ENCODE measurements around the gene ZNF268.
"Not testable (repeated sequence)": the region's sequence is repeated elsewhere in the genome, so short reads cannot be mapped to it uniquely, and the experiment has no call there.

The ZNF268 gene

GRCh38 chr12:133233993-133234564 is 52.8 kb downstream of the ZNF268 start:
- Histone ChIP-seq H3K36me3 (ENCODE audit: control insufficient read depth, insufficient read depth, low read length) (no peaks in the 10 kb centered on the region), H3K4me1 (ENCODE audit: control insufficient read depth, insufficient read depth, low read length) (no peaks in the 10 kb centered on the region), H3K4me3 (ENCODE audit: low read length) (no peak overlapping the region)

GRCh38 chr12:133234971-133235370 is 53.7 kb downstream of the ZNF268 start:
- Histone ChIP-seq H3K4me3 (ENCODE audit: low read length) (no peak overlapping the region), H3K9ac (ENCODE audit: low read length) (no peak overlapping the region)

More at GRCh38 chr12:133233993-133234564, 52.8 kb downstream of the ZNF268 start:
- Histone ChIP-seq H3K9ac (ENCODE audit: low read length) (no peak overlapping the region), H3K27me3 (ENCODE audit: control insufficient read depth, insufficient read depth, low read length) (no peaks in the 10 kb centered on the region), H3K27ac (ENCODE audit: low read depth, low read length) (no peak overlapping the region)

GRCh38 chr12:133235401-133236112 is 54.3 kb downstream of the ZNF268 start, which contains the start of gene ANHX:
TSS of gene ANHX (minus strand) at chr12:133235877. CDS start at chr12:133234356, 1,521 bp downstream.
- Histone ChIP-seq H3K4me3 (ENCODE audit: low read length) (no peak within 1 kb of the TSS), H3K27ac (ENCODE audit: low read depth, low read length) (no peak within 1 kb of the TSS), H3K4me1 (ENCODE audit: control insufficient read depth, insufficient read depth, low read length) (no peaks in the 10 kb centered on the region), H3K9ac (ENCODE audit: low read length) (no peak within 1 kb of the TSS), H3K27me3 (ENCODE audit: control insufficient read depth, insufficient read depth, low read length) (no peaks in the 10 kb centered on the region), H3K36me3 (ENCODE audit: control insufficient read depth, insufficient read depth, low read length) (no peaks in the 10 kb centered on the region)

More at GRCh38 chr12:133234971-133235370, 53.7 kb downstream of the ZNF268 start:
- Histone ChIP-seq H3K27me3 (ENCODE audit: control insufficient read depth, insufficient read depth, low read length) (no peaks in the 10 kb centered on the region), H3K27ac (ENCODE audit: low read depth, low read length) (no peak overlapping the region), H3K4me1 (ENCODE audit: control insufficient read depth, insufficient read depth, low read length) (no peaks in the 10 kb centered on the region), H3K36me3 (ENCODE audit: control insufficient read depth, insufficient read depth, low read length) (no peaks in the 10 kb centered on the region)

GRCh38 chr12:133236144-133236543 is 54.8 kb downstream of the ZNF268 start:
- H3K4me1 ChIP-seq (ENCODE audit: control insufficient read depth, insufficient read depth, low read length): no peaks in the 10 kb centered on the region
- H3K27ac ChIP-seq (ENCODE audit: low read depth, low read length): no peak overlapping the region
- H3K4me3 ChIP-seq (ENCODE audit: low read length): no peak overlapping the region
- no peaks in the 10 kb centered on the region for H3K36me3 ChIP-seq (ENCODE audit: control insufficient read depth, insufficient read depth, low read length)
- no peak overlapping the region for H3K9ac ChIP-seq (ENCODE audit: low read length)
- H3K27me3 ChIP-seq (ENCODE audit: control insufficient read depth, insufficient read depth, low read length): no peaks in the 10 kb centered on the region

GRCh38 chr12:133236556-133236955 is 55.3 kb downstream of the ZNF268 start:
- Histone ChIP-seq H3K4me1 (ENCODE audit: control insufficient read depth, insufficient read depth, low read length) (no peaks in the 10 kb centered on the region), H3K27ac (ENCODE audit: low read depth, low read length) (no peak overlapping the region), H3K27me3 (ENCODE audit: control insufficient read depth, insufficient read depth, low read length) (no peaks in the 10 kb centered on the region), H3K9ac (ENCODE audit: low read length) (no peak overlapping the region), H3K4me3 (ENCODE audit: low read length) (no peak overlapping the region), H3K36me3 (ENCODE audit: control insufficient read depth, insufficient read depth, low read length) (no peaks in the 10 kb centered on the region)

GRCh38 chr12:133251732-133252131 is 70.4 kb downstream of the ZNF268 start:
- no peak overlapping the region for H3K9ac ChIP-seq (ENCODE audit: low read length)
- no peaks in the 10 kb centered on the region for H3K36me3 ChIP-seq (ENCODE audit: control insufficient read depth, insufficient read depth, low read length)

GRCh38 chr12:133255833-133256232 is 74.5 kb downstream of the ZNF268 start:
- H3K36me3 ChIP-seq (ENCODE audit: control insufficient read depth, insufficient read depth, low read length); H3K27ac ChIP-seq (ENCODE audit: low read depth, low read length); H3K4me3 ChIP-seq (ENCODE audit: low read length); H3K9ac ChIP-seq (ENCODE audit: low read length); H3K4me1 ChIP-seq (ENCODE audit: control insufficient read depth, insufficient read depth, low read length); H3K27me3 ChIP-seq (ENCODE audit: control insufficient read depth, insufficient read depth, low read length): not testable (repeated sequence)

More at GRCh38 chr12:133251732-133252131, 70.4 kb downstream of the ZNF268 start:
- Histone ChIP-seq H3K27me3 (ENCODE audit: control insufficient read depth, insufficient read depth, low read length) (no peaks in the 10 kb centered on the region), H3K27ac (ENCODE audit: low read depth, low read length) (no peak overlapping the region), H3K4me1 (ENCODE audit: control insufficient read depth, insufficient read depth, low read length) (no peaks in the 10 kb centered on the region), H3K4me3 (ENCODE audit: low read length) (no peak overlapping the region)

- Histone ChIP-seq H3K36me3 (ENCODE audit: control insufficient read depth, insufficient read depth, low read length) (no peaks in the 10 kb centered on the region), H3K4me3 (ENCODE audit: low read length) (no peak overlapping the region), H3K4me1 (ENCODE audit: control insufficient read depth, insufficient read depth, low read length) (no peaks in the 10 kb centered on the region), H3K27ac (ENCODE audit: low read depth, low read length) (no peak overlapping the region), H3K9ac (ENCODE audit: low read length) (no peak overlapping the region), H3K27me3 (ENCODE audit: control insufficient read depth, insufficient read depth, low read length) (no peaks in the 10 kb centered on the region)
These were observed 75.0 kb downstream of the ZNF268 start for GRCh38 chr12:133256321-133256720.

- Histone ChIP-seq H3K27ac (ENCODE audit: low read depth, low read length) (no peak overlapping the region), H3K36me3 (ENCODE audit: control insufficient read depth, insufficient read depth, low read length) (no peaks in the 10 kb centered on the region), H3K9ac (ENCODE audit: low read length) (no peak overlapping the region), H3K4me3 (ENCODE audit: low read length) (no peak overlapping the region), H3K27me3 (ENCODE audit: control insufficient read depth, insufficient read depth, low read length) (no peaks in the 10 kb centered on the region), H3K4me1 (ENCODE audit: control insufficient read depth, insufficient read depth, low read length) (no peaks in the 10 kb centered on the region)
These were observed 82.9 kb downstream of the ZNF268 start for GRCh38 chr12:133264173-133264572.

Measured in rectal smooth muscle tissue (tissue), 1 donor.